NOMO-1 (cell line): Measurements from ENCODE around the gene FOXJ2.
"Not testable (repeated sequence)": the region's sequence is repeated elsewhere in the genome, so short reads cannot be mapped to it uniquely, and the experiment has no call there.

Experiments
- DNase-seq, 2 experiments: peaks; one replicate each; lab custom pipeline; 2025; ENCODE audit not compliant: unreplicated experiment in 2 of 2; lab: John Stamatoyannopoulos, UW

FOXJ2 gene

DNA sequence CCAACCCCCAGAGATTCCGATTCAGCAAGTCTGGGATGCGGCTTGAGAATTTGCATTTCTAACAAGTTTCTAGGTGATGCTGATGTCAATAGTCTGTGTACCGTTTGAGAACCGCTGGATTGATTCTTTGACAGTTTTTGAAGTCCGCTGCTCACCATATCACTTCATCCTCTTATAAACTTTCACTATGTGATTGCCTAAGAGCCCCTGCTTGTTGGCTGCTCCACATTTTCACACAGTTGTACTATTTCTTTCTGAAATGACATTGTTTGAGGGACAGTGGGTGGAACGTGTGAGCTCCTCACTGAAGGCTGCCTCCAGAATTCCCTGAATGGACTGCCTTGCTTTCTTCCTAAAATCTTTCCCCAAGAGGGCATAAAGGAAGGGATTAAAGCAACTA lies 26.0 kb downstream of the FOXJ2 start:
- DNase-seq, result no peak

DNA sequence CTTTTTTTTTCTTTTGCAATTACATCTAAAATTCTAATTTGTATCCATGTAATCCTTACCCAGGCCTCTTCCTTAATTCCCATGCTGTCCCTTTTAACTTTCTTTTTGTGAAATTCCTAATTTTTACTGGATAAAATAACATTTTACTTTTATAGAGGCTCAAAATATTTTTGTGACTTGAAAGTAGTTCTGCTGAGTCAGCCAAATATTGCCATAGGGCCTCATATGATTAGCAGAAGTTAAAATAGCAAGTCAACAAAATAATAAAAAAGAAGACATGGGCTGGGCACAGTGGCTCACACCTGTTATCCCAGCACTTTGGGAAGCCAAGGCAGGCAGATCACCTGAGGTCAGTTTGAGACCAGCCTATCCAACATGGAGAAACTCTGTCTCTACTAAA lies 31.6 kb downstream of the FOXJ2 start:
- DNase-seq, result no peak

GRCh38 chr12:8065991-8066594 lies 33.6 kb downstream of the FOXJ2 start, which contains the start of gene C3AR1:
TSS of gene C3AR1 (minus strand) at chr12:8066359. CDS start at chr12:8060185, 6,174 bp downstream.
- peak; percentile 82 to 96 for DNase-seq

GRCh38 chr12:8069582-8069981 lies 37.1 kb downstream of the FOXJ2 start:
- DNase-seq, result peak in 1 of 2 experiments; percentile 25

- not testable (repeated sequence) for DNase-seq
These were observed 39.3 kb downstream of the FOXJ2 start for GRCh38 chr12:8071820-8072219.

- no peak for DNase-seq
These were observed 43.4 kb downstream of the FOXJ2 start for GRCh38 chr12:8075935-8076334.

GRCh38 chr12:8076366-8076765 lies 43.9 kb downstream of the FOXJ2 start:
- DNase-seq, result no peak

- DNase-seq, result peak in 1 of 2 experiments; percentile 42
These were observed 44.7 kb downstream of the FOXJ2 start for GRCh38 chr12:8077207-8077606.

- DNase-seq, result peak in 1 of 2 experiments; percentile 48
These were observed 45.9 kb downstream of the FOXJ2 start for GRCh38 chr12:8078398-8078797.

- no peak for DNase-seq
These were observed 46.4 kb downstream of the FOXJ2 start for GRCh38 chr12:8078916-8079315.

- DNase-seq, result peak in 1 of 2 experiments; percentile 78
These were observed 47.6 kb downstream of the FOXJ2 start for GRCh38 chr12:8080120-8080519.

DNA sequence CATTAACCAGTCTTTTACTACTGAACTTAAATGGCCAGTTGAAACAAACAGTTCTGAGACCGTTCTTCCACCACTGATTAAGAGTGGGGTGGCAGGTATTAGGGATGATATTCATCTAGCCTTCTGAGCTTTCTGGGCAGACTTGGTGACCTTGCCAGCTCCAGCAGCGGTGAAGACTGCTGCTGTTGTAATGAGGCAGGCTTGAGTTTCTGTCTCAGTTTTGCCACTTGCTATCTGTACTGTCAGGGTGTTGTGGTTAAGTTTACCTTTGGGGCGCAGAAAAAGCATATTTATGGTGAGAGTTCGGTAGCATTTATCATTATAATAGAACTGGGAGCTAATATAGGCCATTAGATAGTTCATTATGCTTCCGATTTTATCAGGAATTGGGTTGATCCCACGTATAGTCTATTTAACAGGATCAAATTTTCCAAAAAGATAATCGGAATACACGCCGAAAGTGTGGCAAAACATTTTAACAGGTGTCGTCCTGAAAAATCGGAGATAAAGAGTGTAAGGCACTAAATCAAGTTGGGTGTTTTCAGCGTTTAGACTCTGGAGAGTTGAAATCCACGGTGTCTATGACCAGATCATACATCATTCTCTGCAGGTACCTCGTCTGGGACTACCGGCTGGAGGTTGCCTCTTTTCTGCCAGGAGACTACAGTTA lies 48.9 kb downstream of the FOXJ2 start:
- no peak for DNase-seq

DNA sequence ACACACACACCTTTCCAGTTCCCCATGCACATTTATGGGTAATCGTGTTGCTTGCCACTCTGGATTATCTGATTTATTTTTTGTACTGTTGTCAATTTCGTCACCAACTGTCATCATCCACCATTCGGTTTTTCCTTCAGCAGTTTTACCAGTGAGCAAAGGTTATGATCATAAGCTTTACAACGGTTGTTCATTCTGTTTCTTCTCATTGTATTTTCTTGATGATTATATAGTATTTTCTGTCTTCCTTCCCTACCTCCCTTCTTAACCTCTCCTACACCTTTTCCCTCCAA lies 50.2 kb downstream of the FOXJ2 start:
- no peak for DNase-seq

DNA sequence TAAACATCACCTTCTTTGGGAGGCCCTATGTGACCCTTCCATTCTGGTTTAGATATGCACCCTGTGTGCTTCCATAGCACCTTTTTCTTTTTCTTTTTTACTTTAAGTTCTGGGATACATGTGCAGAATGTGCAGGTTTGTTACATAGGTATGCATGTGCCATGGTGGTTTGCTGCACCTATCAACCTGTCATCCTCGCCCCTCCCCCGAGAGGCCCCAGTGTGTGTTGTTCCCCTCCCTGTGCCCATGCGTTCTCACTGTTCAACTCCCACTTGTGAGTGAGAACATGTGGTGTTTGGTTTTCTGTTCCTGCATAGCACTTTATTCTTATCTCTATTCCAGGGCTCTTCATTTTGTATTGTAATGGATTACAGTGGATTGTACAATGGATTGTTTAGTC lies 51.8 kb downstream of the FOXJ2 start:
- not testable (repeated sequence) for DNase-seq

- DNase-seq, result no peak
These were observed 55.1 kb downstream of the FOXJ2 start for GRCh38 chr12:8087666-8088065.

GRCh38 chr12:8088574-8088973 lies 56.1 kb downstream of the FOXJ2 start:
- no peak for DNase-seq

GRCh38 chr12:8089277-8089676 lies 56.8 kb downstream of the FOXJ2 start:
- DNase-seq, result not testable (repeated sequence)

DNA sequence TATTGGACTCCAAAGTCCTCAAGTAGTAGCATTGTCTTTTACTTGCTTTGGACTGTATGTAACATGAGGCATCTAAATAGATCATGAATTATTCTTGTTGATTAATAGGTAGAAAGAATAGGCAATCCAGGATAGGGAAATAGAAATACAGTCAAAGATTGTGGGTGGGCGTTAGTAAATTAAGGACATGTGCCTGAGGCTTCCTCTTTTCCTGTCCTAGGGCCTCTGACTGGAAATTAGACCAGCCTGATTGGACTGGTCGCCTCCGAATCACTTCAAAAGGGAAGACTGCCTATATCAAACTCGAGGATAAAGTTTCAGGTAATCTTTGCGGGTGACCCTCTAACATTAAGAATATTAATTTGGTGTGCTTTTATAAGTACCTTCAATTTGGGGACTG lies 57.2 kb downstream of the FOXJ2 start:
- no peak for DNase-seq

GRCh38 chr12:8093291-8093690 lies 60.8 kb downstream of the FOXJ2 start:
- DNase-seq, result no peak

DNA sequence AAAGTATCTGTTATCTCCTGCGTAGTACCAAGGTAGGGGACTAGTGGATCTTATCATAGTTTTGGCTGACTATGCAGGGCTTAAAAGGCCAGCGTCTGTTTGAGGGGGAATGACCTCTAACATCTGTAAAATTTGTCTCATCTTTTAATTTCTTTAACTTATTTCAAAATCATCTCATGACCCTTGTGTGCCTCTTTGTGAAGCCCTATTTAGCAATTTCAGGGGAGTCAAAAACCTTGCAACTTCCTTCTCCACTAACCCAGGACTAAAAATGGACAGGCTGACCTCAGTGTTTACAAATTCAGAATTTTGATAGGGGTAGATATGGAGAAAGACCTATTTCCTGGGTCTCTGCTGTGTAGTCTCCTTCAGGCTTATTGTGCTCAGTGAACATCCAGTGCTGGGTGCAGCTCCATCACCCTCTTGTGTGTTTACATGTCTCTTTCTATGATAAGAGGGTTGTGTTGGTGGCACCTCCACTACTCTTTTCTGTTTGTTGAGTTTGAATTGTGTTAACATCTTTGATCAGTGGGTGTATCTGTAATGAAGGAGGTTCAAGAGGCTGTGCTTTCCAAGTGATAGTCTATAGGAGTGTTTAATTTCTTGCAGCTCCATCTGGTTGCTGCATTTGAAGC lies 63.9 kb downstream of the FOXJ2 start:
- peak in 1 of 2 experiments; percentile 42 for DNase-seq

DNA sequence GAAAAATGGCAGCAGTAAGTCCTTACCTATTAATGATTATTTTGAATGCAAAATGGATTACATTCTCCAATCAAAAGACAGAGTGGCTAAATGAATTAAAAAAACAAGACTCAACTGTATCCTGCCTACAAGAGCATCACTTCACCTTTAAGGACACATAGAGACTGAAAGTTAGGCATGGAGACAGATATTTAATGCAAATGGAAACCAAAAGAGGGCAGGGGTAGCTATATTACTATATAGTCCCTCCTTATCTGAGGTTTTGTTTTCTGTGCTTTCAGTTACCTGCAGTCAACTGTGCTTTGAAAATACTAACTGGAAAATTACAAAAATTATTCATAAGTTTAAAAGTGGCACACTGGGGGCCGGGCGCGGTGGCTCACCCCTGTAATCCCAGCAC lies 66.7 kb downstream of the FOXJ2 start:
- no peak for DNase-seq
